GM12872 (cell line): ENCODE measurements around the gene TMEM240.
A peak's percentile ranks its signal among the peaks of the same experiment; 100 is the strongest.

Source experiments
- CTCF ChIP-seq: IDR thresholded peaks from 3 replicates; pipeline ENCODE4 v1.5.1; 2011; ENCODE audit warnings: low read depth, mild to moderate bottlenecking, low read length, moderate library complexity; ENCODE audit not compliant: insufficient read depth

TMEM240 gene

DNA sequence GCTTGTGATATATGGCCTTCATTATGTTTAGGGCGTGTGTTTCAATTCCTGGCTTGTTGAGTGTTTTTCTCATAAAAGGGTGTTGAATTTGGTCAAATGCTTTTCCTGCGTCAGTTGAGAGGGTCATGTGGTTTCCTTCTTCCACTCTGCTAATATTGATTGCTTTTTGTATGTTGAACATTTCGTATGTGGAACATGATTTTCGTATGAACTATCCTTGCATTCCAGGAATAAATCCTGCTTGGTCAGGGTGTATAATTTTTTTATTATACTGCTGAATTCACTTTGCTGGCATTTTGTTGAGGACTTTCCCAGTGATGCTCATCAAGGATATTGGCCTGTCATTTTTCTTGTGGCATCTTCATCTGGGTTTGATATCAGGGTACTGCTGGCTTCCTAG is 33.1 kb downstream of the TMEM240 start:
- TF ChIP-seq CTCF = no peak

- TF ChIP-seq CTCF = peak; percentile 35
These were observed 35.0 kb downstream of the TMEM240 start for GRCh38 chr1:1505366-1505798.

DNA sequence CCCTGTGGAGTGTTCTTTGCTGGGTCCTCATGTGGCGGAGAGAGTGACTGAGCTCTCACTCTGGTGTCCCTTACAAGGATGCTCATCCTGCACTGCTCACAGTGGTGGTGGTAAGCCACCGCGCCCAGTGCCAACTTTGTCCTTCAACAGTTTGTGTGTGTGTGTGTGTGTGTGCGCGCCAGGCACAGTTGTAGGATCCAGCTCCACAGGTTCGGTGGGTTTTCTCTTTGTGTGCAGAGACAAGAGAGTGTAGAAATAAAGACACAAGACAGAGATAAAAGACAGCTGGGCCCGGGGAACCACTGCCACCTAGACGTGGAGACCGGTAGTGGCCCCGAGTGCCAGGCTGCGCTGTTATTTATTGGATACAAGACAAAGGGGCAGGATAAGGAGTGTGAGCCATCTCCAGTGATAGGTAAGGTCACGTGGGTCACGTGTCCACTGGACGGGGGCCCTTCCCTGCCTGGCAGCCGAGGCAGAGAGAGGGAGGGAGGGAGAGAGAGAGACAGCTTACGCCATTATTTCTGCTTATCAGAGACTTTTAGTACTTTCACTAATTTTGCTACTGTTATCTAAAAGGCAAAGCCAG is 35.6 kb downstream of the TMEM240 start:
- peak; percentile 67 for TF ChIP-seq CTCF

GRCh38 chr1:1491601-1492000 is 48.8 kb downstream of the TMEM240 start:
- TF ChIP-seq CTCF = no peak

GRCh38 chr1:1490633-1491230 is 49.7 kb downstream of the TMEM240 start:
- TF ChIP-seq CTCF = no peak

GRCh38 chr1:1489861-1490260 is 50.6 kb downstream of the TMEM240 start:
- TF ChIP-seq CTCF = no peak

GRCh38 chr1:1489231-1489630 is 51.2 kb downstream of the TMEM240 start:
- no peak for TF ChIP-seq CTCF
